AG04449 (cell line): Measurements from ENCODE around the gene PTPRM.

Experiments used
- CTCF ChIA-PET: fragments of 350-600 bp; formaldehyde crosslinking; extraction: SDS; loops from one replicate; lab custom pipeline; 2021; ENCODE audit warnings: antibody characterized with exemption; lab: Yijun Ruan, JAX
- POLR2A ChIA-PET: fragments of 400-600, 350-600 bp; formaldehyde crosslinking; extraction: SDS; loops from one replicate; lab custom pipeline; 2020; ENCODE audit warnings: antibody characterized with exemption, inconsistent platforms; lab: Yijun Ruan, JAX
- DNase-seq: peaks from one replicate; pipeline ENCODE4 v3.0.0-alpha.2; 2010; ENCODE audit warnings: low read depth, low spot score
- H3K4me3 ChIP-seq: 2 replicates; pipeline ENCODE4 v1.5.1; 2011; ENCODE audit warnings: low read depth, mild to moderate bottlenecking, control low read depth, low read length
- CTCF ChIP-seq: IDR thresholded peaks from one replicate; pipeline ENCODE4 v1.5.1; 2011; ENCODE audit warnings: mild to moderate bottlenecking, moderate library complexity, low read length, control low read depth, inconsistent platforms; ENCODE audit not compliant: insufficient read depth; ENCODE audit errors: missing control alignments

The PTPRM gene

GRCh38 chr18:7682321-7682720 lies 115.2 kb downstream of the PTPRM start:
- POLR2A ChIA-PET, result no interaction called here
- no peak for DNase-seq
- CTCF ChIA-PET, result interaction anchor here (1.0 to 1.2 kb wide), 2 partner anchors 23 to 116 kb away, joined by 3 read pairs; no protein-coding TSS in a partner anchor
- TF ChIP-seq CTCF, result no peak
- H3K4me3 ChIP-seq, result no peak overlapping the region

GRCh38 chr18:7683753-7684152 lies 116.6 kb downstream of the PTPRM start:
- ChIA-PET CTCF (no interaction called here), POLR2A (no interaction called here)
- TF ChIP-seq CTCF, result no peak
- no peak for DNase-seq
- H3K4me3 ChIP-seq, result no peak overlapping the region

GRCh38 chr18:7684357-7684756 lies 117.2 kb downstream of the PTPRM start:
- no peak overlapping the region for H3K4me3 ChIP-seq
- no peak for TF ChIP-seq CTCF
- no peak for DNase-seq
- POLR2A ChIA-PET, result no interaction called here
- CTCF ChIA-PET, result no interaction called here

- ChIA-PET POLR2A (no interaction called here), CTCF (no interaction called here)
- no peak for DNase-seq
- no peak overlapping the region for H3K4me3 ChIP-seq
- TF ChIP-seq CTCF, result no peak
These were observed 117.8 kb downstream of the PTPRM start for GRCh38 chr18:7684966-7685365.

GRCh38 chr18:7686278-7686677 lies 119.2 kb downstream of the PTPRM start:
- no peak overlapping the region for H3K4me3 ChIP-seq
- no peak for TF ChIP-seq CTCF
- ChIA-PET CTCF (no interaction called here), POLR2A (no interaction called here)
- DNase-seq, result no peak

GRCh38 chr18:7688580-7688979 lies 121.5 kb downstream of the PTPRM start:
- TF ChIP-seq CTCF, result no peak
- H3K4me3 ChIP-seq, result no peak overlapping the region
- ChIA-PET POLR2A (no interaction called here), CTCF (no interaction called here)
- no peak for DNase-seq
